Forelimb muscle (tissue), 1 donor: ENCODE results near the gene DENND2A. TPM values are rescaled to one million over a fixed set of nuclear protein-coding genes. Genes with fewer than 3 reads are reported as not detected.
"Not testable (repeated sequence)": the region's sequence is repeated elsewhere in the genome, so short reads cannot be mapped to it uniquely, and the experiment has no call there.

Experiments
- DNase-seq: peaks from one replicate; pipeline ENCODE4 v3.0.0-alpha.2; 2013; ENCODE audit warnings: low read depth
- polyA plus RNA-seq: library from polyadenylated mRNA; unstranded; fragments of 120-200 nt; gene quantifications from one replicate; pipeline ENCODE4 v1.2.1, GENCODE V29; 2013; ENCODE audit not compliant: insufficient read length

Gene DENND2A
- polyA plus RNA-seq, 1 donor = 41.9 TPM

- no peak for DNase-seq
Measured at GRCh38 chr7:140649556-140650205, 9.1 kb upstream of the DENND2A start.

GRCh38 chr7:140646931-140647647 is 6.5 kb upstream of the DENND2A start:
- DNase-seq = no peak

GRCh38 chr7:140645166-140645900 is 4.7 kb upstream of the DENND2A start:
- no peak for DNase-seq

- not testable (repeated sequence) for DNase-seq
Measured at GRCh38 chr7:140644761-140645160, 4.1 kb upstream of the DENND2A start.

- no peak for DNase-seq
Measured at GRCh38 chr7:140643416-140643815, 2.8 kb upstream of the DENND2A start.

GRCh38 chr7:140641524-140642195 is 1.0 kb upstream of the DENND2A start:
- no peak for DNase-seq

GRCh38 chr7:140640060-140640637 is 464 bp downstream of the DENND2A start:
- DNase-seq = no peak

GRCh38 chr7:140639366-140640053 is 1.1 kb downstream of the DENND2A start:
- no peak for DNase-seq

- peak; percentile 84 for DNase-seq
Measured at GRCh38 chr7:140638173-140638791, 2.3 kb downstream of the DENND2A start.

GRCh38 chr7:140637400-140637799 is 3.2 kb downstream of the DENND2A start:
- no peak for DNase-seq

GRCh38 chr7:140635816-140636215 is 4.8 kb downstream of the DENND2A start:
- no peak for DNase-seq

GRCh38 chr7:140635345-140635744 is 5.3 kb downstream of the DENND2A start:
- no peak for DNase-seq

GRCh38 chr7:140631602-140632001 is 9.0 kb downstream of the DENND2A start:
- no peak for DNase-seq

- no peak for DNase-seq
Measured at GRCh38 chr7:140631021-140631420, 9.6 kb downstream of the DENND2A start.

GRCh38 chr7:140625908-140626868 is 14.4 kb downstream of the DENND2A start:
- DNase-seq = peak; percentile 98

- not testable (repeated sequence) for DNase-seq
Measured at GRCh38 chr7:140625192-140625558, 15.4 kb downstream of the DENND2A start.

- no peak for DNase-seq
Measured at GRCh38 chr7:140624392-140625191, 16.0 kb downstream of the DENND2A start.

GRCh38 chr7:140623980-140624379 is 16.6 kb downstream of the DENND2A start:
- DNase-seq = peak; percentile 89
